Stimulated activated CD4-positive, alpha-beta T cell treated with anti-CD3 and anti-CD28 coated beads, TNF-alpha, amount 100 ng/mL, for 24 hours (primary cell): ENCODE measurements around the gene COL3A1.

ENCODE experiments used
- DNase-seq, 3 experiments: peaks; one replicate each; pipeline ENCODE4 v3.0.0-alpha.2; 2020; ENCODE audit warnings: low read depth in 3 of 3

The COL3A1 gene

DNA sequence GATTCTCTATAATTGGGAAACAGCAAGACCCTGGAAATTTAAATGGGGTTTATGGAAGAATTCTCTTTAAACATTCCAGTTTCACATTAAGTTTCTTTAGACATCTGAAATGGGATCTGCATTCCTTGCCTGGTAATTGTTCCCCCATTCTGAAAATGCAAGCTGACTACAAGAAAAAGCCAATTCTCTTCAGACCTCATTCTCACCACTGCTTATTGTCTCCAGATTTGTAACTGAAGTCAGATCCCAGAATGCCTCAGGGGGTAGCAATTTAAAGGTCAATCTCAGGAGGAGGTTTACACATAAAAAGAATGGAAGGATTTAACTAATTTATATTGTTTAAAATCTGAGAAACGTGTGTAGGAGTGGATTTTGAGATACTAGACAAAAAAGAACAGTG lies 41.2 kb downstream of the COL3A1 start:
- no peak for DNase-seq

DNA sequence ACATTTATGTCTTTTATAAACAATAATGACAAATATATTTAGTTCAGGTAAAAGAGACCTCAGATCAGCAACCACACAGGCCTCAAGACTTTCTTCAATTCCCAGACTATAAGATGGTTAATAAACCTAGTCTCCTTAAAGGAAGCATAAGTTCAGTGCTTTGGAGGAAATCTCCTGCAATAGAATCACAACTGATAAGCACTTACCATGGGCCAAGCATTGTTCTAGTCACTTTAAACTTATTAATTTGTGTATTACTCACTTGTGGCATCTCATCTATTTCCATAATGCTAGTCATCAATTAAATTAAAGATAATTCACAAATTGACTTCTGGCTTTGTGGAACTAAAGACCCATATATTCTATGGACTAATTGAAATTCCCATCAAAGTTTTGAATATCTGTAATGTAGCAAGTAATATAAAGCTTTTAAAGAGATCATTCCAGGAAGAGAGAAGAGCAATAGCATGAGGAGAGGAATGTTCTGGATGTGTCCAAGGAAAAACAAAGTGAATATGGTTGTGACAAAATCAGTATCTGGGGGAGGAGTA lies 42.2 kb downstream of the COL3A1 start:
- no peak for DNase-seq

DNA sequence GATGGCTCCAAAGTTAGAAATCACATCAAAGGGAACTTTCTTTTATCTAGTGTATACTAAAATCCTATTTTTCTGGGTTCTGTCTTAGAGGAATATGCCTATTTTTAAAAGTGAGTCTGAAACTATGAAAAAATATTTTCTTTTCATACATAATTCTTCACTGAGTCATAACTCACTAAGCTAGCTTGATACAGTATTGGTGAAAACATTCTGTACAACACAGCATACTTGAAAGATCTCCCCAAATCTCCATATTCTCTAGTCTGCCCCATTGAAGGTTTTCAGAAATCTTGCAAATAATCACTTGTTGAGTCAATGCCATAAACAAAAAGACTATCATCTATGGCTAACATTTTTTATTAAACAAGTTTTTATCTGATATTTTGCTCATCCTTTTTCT lies 44.5 kb downstream of the COL3A1 start:
- DNase-seq, result no peak

DNA sequence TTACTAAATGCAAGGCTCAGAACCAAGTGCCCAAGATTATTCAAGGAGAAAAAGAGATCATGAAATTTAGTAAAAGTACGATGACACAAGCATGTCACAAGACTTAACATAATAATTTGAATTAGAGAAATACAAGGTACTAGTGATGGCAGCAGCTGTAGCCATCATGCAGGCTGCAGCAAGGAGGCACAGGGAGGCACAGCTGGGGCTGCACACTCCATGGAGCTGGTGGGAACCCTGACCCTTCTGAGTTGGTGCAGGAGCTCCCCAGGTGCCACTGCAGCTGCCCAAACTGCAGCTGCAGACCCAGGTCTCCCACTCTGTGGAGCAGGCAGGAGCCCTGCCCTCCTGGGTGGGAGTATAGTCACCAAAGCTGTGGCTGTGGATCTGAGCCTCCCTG lies 46.0 kb downstream of the COL3A1 start:
- DNase-seq, result no peak

DNA sequence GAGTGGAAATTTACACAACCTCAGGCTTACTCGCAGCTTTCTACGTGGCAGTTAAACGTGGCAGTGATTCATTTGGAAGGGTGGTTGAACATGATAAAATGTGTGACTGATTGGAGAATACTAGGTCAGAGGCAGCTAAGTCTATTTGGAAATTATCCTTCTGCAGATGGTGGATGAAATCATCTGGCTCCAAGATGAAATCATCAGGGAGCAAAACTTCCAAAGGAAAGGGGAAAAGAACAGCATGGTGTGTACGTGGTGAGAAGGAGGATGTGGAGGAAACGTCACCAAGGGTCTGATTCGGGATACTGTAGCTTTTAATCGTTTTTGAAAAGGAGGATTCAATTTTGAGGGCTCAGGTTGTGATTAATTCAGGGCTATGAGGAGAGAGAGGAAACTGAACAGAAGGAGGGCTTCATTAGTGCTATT lies 47.9 kb downstream of the COL3A1 start:
- no peak for DNase-seq

DNA sequence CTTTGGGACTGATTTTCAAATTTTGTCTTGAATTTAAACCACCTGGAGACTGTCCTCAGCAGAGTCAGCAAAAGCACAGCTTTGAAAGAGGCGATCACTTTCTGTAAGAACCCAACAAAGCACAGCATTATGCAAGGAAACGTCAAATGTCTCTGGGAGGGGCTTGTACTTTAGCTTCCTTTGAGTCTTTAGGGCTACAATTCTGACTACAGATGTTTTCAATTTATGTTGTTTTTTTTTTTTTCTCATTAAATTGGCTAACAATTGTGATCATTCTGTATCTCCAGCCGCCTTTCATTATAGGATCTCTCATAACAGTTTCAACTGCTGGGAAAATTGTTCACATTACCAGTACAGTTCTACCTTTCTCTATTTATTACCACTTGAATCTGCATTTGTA lies 48.3 kb downstream of the COL3A1 start:
- no peak for DNase-seq

DNA sequence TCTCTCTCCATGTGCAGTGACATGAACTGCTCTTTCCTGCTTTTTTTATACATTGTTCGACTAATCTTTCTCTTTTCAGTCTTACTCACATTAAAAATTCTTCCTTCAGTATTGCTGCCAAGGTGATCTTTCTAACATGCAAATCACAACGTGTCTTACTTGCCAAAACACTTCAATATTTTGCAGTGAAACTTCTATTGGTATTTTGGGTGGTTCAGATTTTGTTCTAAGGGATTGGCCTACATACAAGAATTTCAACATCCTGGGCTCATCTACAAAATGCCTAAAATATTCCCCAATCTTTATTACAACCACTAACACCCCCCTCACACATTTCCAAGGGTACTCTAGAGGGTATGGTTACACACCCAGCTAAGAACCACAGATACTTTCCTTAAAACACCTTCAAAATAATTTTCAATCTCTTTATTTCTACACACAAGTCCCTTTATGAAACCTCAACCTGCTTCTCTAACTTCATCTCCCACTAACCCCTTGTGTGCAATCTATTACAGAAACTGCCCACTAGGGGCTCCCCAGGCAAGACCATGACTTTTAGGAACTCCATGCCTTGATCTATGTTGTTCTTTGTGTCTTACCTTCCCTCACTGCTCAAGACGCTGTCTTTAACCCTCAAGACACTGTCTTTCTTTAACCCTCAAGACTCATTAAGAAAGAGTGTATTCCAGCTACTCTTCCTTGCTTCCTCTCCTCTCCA lies 50.9 kb downstream of the COL3A1 start:
- no peak for DNase-seq

DNA sequence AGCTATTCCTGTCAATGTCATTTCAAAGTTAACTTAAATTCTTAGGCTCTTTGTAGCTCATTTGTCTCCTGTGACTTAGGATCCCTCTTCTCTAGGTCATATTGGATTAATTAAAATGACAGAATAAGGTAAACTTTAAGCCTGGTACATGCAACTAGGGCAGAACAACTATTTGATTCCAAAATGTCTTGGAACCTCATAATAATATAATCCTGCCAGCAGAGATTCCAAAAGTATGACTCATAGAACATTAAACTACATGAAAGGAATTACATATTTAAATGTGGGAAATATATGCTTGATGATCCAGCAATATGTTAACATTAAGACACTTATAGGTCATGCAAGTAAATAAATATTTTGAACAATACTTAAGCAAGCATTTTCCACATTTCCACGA lies 63.3 kb downstream of the COL3A1 start:
- DNase-seq, result no peak

DNA sequence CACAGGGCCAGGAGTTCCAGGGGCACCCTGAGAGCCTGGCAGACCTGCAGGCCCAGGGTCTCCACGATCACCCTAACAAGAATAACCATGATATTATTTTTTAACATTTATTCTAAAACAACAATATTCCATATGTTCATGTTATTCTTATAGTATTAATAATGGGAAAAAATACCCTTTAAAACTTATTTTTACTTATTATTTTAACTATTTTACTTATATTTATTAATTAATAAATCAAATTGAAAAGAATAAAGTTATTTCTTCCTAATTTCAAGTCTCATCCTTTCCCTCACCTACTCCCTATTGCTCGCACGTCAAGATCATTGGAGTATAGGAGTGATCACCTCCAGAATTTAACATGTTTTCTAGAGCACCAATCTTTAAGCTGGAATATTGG lies 71.7 kb downstream of the COL3A1 start:
- no peak for DNase-seq

DNA sequence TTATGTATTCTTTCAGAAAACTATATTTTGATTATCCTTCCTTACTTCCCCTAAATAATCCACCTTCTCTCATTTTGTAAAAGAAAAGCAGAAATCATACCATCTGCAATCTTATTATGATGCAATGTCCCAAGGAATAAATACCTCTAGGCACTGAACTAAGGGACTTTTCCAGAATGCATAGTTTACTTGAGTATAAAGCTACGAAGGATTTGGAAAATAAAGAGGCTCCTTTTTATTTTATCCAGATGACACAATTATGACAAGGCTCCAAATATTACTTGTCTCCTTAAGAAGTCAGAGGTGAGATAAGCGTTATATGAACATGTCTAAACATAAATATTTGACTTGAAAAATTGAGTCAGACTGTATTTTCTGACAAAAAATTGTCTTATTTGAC lies 72.1 kb downstream of the COL3A1 start:
- DNase-seq, result no peak

DNA sequence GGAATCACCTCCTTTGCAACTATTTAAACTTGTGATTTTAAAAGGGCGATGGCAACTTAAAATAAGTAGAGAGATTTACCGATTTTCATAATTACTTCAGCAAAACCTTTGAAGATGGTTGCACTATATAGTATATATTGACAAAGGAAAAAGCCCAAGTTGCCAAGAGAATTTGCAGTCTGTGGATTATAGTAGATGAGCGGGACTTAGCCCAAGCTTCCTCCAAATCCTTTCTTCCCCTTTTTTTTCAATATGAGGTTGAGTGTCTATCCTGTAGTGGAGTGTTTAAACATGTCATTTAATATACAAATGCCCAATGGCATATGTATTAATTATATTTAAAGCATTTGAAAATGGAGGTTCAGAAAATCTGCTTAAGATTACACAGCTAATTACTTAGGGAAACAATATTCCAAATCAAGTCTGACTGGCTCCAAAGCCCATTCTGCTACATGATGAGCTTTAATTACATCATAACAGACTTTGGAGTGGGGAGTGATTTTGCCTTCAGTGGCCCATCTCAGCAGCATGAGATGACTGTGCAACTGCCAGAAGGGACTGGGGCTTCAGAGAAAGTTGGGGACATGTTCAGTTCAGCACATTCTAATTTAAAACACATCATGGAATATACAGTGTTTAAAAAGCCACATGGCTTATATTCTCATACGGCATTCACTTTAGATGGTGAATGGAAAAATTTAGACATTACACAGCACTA lies 73.2 kb downstream of the COL3A1 start:
- DNase-seq, result no peak

DNA sequence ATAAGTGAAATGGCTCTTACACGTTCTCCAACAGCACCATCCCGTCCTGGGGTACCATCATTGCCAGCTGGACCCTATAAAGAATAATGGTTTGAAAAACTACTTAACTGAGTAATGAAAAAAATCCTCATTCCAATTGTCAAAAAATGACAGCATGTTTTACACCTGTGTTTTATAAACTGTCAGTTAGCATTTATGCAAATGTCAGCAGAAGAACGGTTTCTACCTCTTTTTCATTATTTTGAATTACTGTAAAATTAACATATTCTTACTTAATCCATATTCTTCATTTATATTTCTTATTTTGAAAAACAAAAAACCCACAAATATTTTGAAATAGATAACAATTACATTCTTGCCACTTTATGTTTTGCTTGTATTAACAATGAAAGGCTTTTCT lies 74.0 kb downstream of the COL3A1 start:
- no peak for DNase-seq

DNA sequence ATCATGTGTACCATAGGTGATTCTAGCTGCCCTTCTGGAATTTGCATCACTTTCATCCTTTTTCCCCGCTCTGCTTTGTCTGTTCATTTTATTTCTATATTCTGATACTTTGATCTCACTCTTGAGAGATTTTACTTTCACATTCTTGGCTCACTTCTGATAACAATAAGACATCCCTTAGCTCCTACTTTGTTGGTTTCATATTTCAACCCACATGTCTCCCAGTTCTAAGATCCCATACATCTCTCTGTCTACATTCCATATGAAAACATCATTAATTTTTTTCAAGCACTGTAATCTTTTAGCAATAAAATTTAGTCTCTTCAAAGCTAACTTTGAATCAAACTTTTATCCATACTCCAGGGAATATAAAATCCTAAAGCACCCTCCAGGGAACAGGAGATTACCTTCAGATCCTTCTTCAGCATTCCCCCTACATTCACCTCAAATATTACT lies 75.6 kb downstream of the COL3A1 start:
- DNase-seq, result no peak

DNA sequence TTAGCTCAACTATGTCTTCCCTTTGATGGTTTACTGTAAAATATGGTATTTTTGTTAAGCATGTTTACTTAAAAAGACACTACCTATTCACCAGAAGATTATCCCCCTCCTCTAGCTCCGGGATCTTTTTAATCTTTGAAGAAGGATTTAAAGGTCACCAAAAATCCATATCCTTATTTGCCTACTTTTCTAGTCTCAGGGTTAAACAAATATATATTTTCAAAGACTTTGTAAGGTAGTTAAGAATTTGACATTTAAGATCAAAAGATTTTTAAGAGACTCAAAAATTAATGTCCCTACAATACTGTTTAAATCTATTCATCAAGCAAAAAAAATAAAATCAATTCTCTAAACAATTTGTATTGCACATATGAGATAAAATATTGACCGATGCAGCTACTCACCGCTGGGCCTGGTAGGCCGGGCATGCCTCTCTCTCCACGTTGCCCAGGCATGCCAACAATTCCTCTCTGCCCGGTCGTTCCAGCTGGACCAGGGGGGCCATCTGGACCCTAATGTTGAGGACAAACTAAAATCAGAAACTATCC lies 76.1 kb downstream of the COL3A1 start:
- no peak for DNase-seq

DNA sequence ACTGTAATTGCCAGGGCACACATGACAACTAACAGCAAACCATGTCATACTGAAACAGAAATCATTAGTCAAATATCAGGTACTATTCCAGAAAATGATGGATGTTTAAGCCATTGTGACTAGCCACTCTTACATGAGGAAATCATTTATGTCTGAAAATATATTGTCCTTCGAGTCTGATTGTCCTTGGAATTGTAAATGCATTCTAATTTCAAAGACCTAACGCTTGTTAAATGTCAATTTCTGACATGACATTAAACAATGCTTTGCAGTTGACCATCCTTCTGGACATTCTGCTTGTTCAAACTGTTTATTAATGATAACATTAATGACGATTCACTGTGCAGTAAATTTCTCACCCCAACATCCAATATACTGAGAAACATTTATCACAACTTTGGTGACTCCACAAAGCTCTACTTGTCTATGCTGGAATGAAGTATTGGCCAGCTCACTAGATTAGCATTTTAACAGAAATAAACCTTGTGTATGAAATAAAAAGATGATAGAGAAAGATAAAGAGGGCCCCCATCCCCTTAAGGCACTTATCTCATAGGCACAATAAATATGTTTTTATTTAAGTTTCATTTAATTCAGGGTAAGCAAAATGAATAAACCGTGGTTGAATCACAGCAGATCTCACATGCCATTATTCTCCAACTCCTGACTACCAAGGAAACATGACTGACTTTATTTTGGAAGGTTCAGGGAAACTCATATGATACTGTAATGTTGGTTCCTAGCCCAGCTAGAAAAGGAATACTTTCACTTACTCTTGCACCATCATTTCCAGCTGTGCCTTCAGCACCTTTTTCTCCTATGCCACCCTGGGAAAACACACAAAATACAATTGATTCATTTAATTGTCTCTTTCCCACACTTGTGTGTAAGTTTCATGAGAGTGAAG lies 82.3 kb downstream of the COL3A1 start:
- no peak for DNase-seq

DNA sequence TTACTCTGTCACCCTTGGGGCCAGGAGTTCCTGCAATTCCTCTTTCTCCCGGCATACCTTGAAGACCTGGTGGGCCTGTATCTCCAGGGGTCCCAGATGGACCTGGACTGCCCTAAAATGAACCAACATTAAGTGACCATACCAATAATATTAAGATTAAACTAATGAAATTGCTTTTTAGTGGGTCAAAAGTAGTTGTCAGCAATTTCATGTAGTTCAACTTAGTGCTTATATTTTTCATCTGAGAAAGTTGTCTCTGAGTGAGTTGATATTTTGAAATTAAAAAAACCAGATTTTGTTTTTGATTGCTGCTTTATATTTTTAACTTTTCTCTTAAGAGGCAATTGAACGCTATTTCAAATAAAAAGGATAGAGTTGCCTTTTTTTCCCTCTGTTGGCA lies 83.1 kb downstream of the COL3A1 start:
- DNase-seq, result no peak

DNA sequence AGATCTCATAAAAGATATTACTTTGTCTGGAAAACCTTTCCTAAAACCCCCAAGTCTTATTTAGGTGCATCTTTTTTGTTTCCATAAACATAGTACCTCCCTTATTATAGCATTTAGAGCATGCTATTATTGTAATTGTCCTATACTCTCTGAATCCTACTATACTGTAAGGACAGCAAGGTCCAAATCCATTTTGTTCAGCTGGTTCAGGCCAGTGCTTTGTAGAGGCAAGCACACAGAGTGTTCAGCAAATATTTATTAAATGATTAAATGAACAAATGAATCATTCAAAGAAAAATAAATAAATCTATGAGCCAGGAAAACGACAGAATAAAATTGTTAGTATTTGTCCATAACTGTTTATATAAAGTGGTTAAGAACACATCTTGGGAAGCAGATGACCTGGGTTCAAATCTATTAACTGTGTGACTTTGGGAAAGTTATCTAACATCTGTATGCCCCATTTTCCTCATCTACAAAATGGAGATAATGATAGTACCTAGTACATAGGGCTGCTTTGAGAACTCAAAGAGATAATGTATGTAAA lies 86.0 kb downstream of the COL3A1 start:
- DNase-seq, result no peak
